ENCODE results near the gene SOS1. TPM values are rescaled to one million over a fixed set of nuclear protein-coding genes. Genes with fewer than 3 reads are reported as not detected.

Gene SOS1
- total and polyA plus RNA-seq, 2 experiments from 2014 or later = 5.0 to 22.0 TPM

DNA sequence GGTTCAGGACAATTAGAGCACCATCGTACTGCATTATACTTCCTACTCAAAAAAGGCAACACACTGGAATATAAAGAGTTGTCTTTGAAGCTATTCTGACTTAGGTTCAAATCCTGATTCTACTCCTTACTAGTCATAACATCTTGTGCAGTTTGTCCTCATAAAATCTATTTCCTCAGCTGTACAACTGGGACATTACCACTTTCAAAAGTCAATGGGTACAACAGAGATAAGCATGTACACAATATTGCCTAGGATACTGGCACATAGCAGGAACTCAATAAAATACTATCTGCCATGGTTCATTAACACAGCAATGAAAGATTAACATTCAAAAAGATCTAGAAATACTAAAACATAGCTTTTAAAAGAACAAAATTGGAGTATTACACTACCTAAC lies 11.3 kb downstream of the SOS1 start:
- Histone ChIP-seq H3K9me2 (ENCODE audit: insufficient read depth) (no peaks in the 10 kb centered on the region), H3K4me3 (no peak overlapping the region), H3K9me3 (ENCODE audit: low read depth) (no peaks in the 10 kb centered on the region), H3K36me3 (ENCODE audit: low read depth) (no peaks in the 10 kb centered on the region), H3K79me2 (ENCODE audit: insufficient read depth) (peaks cover 97% of the 10 kb centered on the region), H3K4me1 (ENCODE audit: insufficient read depth) (no peaks in the 10 kb centered on the region), H2AFZ (no peak overlapping the region), H3K27ac (no peak overlapping the region), H3K27me3 (replicated peaks; ENCODE audit: insufficient read depth) (no peaks in the 10 kb centered on the region), H3K9ac (no peak overlapping the region), H3F3A (ENCODE audit: insufficient read depth) (no peaks in the 10 kb centered on the region), H4K20me1 (ENCODE audit: insufficient read depth) (no peaks in the 10 kb centered on the region), H3K4me2 (ENCODE audit: unreplicated experiment) (no peak overlapping the region)
- TF ChIP-seq EZH2phosphoT487 (IDR thresholded peaks at IDR 0.05; ENCODE audit: insufficient read depth, low read depth) = no peak
- no peak for TF ChIP-seq EZH2 (IDR thresholded peaks at IDR 0.05; ENCODE audit: insufficient read depth, poor library complexity, severe bottlenecking)
- DNase-seq = no peak
- WGBS, 2 experiments (ENCODE audit: low coverage in 1 of 2, low lambda C conversion rate in 2 of 2, missing lambda C conversion rate in 2 of 2) = 89 to 94% methylated on average over 1 of the region's 1 CpG
- in situ Hi-C loops (cut with MboI) = no loop called here

DNA sequence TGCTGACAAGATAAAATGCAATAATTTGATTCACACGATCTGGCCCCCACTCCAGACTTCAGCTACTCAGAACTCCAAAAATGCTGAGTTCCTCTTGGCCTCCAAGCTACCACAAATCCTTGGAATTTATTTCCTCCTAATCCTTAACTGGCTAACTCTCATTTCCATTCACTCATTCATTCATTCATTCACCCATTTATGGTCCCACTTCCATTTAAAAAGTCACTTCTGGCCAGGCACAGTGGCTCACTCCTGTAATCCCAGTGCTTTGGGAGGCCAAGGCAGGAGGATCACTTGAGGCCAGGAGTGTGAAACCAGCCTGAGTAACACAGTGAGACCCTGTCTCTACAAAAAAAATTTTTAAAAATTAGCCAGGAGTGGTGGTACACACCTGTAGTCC lies 12.5 kb downstream of the SOS1 start:
- Histone ChIP-seq H3F3A (ENCODE audit: insufficient read depth) (no peaks in the 10 kb centered on the region), H3K9me3 (ENCODE audit: low read depth) (no peaks in the 10 kb centered on the region), H3K36me3 (ENCODE audit: low read depth) (no peaks in the 10 kb centered on the region), H3K9ac (no peak overlapping the region), H3K27ac (no peak overlapping the region), H3K4me1 (ENCODE audit: insufficient read depth) (no peaks in the 10 kb centered on the region), H3K4me3 (no peak overlapping the region), H3K27me3 (replicated peaks; ENCODE audit: insufficient read depth) (no peaks in the 10 kb centered on the region), H4K20me1 (ENCODE audit: insufficient read depth) (no peaks in the 10 kb centered on the region), H3K9me2 (ENCODE audit: insufficient read depth) (no peaks in the 10 kb centered on the region), H3K4me2 (ENCODE audit: unreplicated experiment) (no peak overlapping the region), H3K79me2 (ENCODE audit: insufficient read depth) (peaks cover 98% of the 10 kb centered on the region), H2AFZ (no peak overlapping the region)
- DNase-seq = no peak
- in situ Hi-C loops (cut with MboI) = no loop called here
- 10 to 25% methylated on average over 1 of the region's 1 CpG for WGBS, 2 experiments (ENCODE audit: low coverage in 1 of 2, low lambda C conversion rate in 2 of 2, missing lambda C conversion rate in 2 of 2)
- no peak for TF ChIP-seq EZH2 (IDR thresholded peaks at IDR 0.05; ENCODE audit: insufficient read depth, poor library complexity, severe bottlenecking)
- no peak for TF ChIP-seq EZH2phosphoT487 (IDR thresholded peaks at IDR 0.05; ENCODE audit: insufficient read depth, low read depth)

DNA sequence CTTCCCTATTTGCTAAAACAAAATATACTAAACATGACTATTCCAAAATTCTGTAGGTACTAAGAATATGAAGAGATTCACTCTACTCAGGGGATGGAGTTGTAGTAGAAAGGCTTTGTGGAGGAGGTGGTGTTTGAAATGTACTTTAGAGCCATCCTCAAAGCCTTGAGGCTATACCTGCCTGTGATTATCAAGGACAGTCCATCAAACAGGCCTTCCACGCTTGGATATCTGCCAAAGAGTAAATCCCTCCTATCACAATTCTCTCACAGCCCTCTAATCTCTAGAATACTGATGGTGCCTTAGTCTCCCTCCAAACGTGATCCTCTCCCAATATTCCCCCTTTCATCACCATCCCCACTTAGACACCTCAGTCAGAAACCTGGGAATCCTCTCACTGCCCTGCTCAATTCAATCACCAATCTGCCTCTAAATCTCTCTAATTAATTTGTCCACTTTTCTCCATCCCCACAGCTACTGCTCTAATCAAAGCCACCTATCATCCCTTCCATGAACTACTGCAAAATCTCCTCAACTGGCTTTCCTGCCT lies 13.1 kb downstream of the SOS1 start:
- in situ Hi-C loops (cut with MboI) = no loop called here
- no peaks in the 10 kb centered on the region for H3K27me3 ChIP-seq (replicated peaks; ENCODE audit: insufficient read depth)
- H3K36me3 ChIP-seq (ENCODE audit: low read depth) = no peaks in the 10 kb centered on the region
- no peaks in the 10 kb centered on the region for H3K9me2 ChIP-seq (ENCODE audit: insufficient read depth)
- H3K4me2 ChIP-seq (ENCODE audit: unreplicated experiment) = no peak overlapping the region
- no peaks in the 10 kb centered on the region for H3K9me3 ChIP-seq (ENCODE audit: low read depth)
- no peak overlapping the region for H3K4me3 ChIP-seq
- TF ChIP-seq EZH2 (IDR thresholded peaks at IDR 0.05; ENCODE audit: insufficient read depth, poor library complexity, severe bottlenecking) (no peak), EZH2phosphoT487 (IDR thresholded peaks at IDR 0.05; ENCODE audit: insufficient read depth, low read depth) (no peak)
- no peak overlapping the region for H3K9ac ChIP-seq
- no peaks in the 10 kb centered on the region for H4K20me1 ChIP-seq (ENCODE audit: insufficient read depth)
- 56% methylated on average over 2 of the region's 2 CpGs for WGBS, 2 experiments (ENCODE audit: low coverage in 1 of 2, low lambda C conversion rate in 2 of 2, missing lambda C conversion rate in 2 of 2)
- DNase-seq = no peak
- no peaks in the 10 kb centered on the region for H3K4me1 ChIP-seq (ENCODE audit: insufficient read depth)
- H3K27ac ChIP-seq = no peak overlapping the region
- H3F3A ChIP-seq (ENCODE audit: insufficient read depth) = no peaks in the 10 kb centered on the region
- H3K79me2 ChIP-seq (ENCODE audit: insufficient read depth) = peaks cover 98% of the 10 kb centered on the region
- H2AFZ ChIP-seq = no peak overlapping the region

DNA sequence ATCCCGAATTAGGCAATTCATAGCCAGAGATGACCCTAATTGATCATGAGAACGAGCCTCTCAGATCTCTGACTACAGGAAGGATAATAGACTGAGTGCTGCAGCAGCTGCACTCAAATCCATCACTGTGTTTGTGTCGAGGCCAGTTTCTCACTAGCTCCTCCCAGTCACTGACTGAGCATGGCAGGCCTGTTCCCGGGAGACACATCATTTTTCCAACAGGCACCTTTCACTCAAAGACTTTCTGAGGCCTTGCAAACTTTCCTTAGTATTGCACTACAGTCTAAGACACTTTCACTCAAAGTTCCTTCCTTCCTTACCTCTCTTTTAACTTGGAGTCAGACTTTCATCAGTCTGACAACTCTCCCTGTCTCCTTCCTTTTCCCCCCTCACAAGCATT lies 13.7 kb downstream of the SOS1 start:
- H3K27me3 ChIP-seq (replicated peaks; ENCODE audit: insufficient read depth) = no peaks in the 10 kb centered on the region
- in situ Hi-C loops (cut with MboI) = no loop called here
- no peak overlapping the region for H3K4me2 ChIP-seq (ENCODE audit: unreplicated experiment)
- H3K9ac ChIP-seq = no peak overlapping the region
- H3K4me1 ChIP-seq (ENCODE audit: insufficient read depth) = no peaks in the 10 kb centered on the region
- no peak for TF ChIP-seq EZH2phosphoT487 (IDR thresholded peaks at IDR 0.05; ENCODE audit: insufficient read depth, low read depth)
- H3F3A ChIP-seq (ENCODE audit: insufficient read depth) = no peaks in the 10 kb centered on the region
- no peaks in the 10 kb centered on the region for H4K20me1 ChIP-seq (ENCODE audit: insufficient read depth)
- WGBS, 2 experiments (ENCODE audit: low coverage in 1 of 2, low lambda C conversion rate in 2 of 2, missing lambda C conversion rate in 2 of 2) = 19 to 25% methylated on average over 4 of the region's 4 CpGs
- no peak overlapping the region for H3K27ac ChIP-seq
- H3K9me3 ChIP-seq (ENCODE audit: low read depth) = no peaks in the 10 kb centered on the region
- no peaks in the 10 kb centered on the region for H3K9me2 ChIP-seq (ENCODE audit: insufficient read depth)
- no peaks in the 10 kb centered on the region for H3K36me3 ChIP-seq (ENCODE audit: low read depth)
- no peak for DNase-seq
- H3K4me3 ChIP-seq = no peak overlapping the region
- no peak overlapping the region for H2AFZ ChIP-seq
- H3K79me2 ChIP-seq (ENCODE audit: insufficient read depth) = peaks cover 98% of the 10 kb centered on the region

All from GM23248 (cell line).